Measurements from ENCODE around the gene IL20. TPM values are rescaled to one million over a fixed set of nuclear protein-coding genes. Genes with fewer than 3 reads are reported as not detected.

The IL20 gene
- total RNA-seq, 4 donors from 2014 or later = not detected

DNA sequence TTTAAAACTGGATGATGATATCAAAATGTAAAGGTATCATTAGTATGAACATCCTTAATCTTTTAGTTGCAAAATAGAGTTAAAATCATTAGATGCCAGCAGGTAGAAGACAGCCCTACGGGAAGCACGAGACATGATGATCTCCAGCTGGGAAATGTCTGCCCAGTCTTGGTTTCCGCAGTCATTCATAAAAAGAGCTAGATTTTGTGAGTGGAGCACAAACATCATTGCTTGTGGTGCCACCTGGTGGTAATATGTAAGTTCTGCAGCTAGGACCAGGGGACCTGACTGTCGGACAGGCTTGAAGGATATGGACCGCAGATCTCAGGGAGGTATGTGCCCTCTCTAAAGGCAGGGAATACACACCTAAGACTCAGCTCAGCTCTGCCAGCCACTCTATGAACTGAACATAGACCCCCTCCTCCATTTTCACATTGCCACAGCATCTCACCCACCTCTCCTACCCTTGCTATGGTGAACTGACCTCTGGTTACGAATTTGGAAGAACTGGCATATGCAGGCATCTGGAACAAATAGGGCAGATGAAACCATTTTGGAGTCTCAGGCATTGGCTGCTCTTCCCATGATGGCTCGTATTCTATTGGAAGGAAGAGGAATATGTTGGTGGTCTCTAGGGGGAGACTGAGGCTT is 47.1 kb downstream of the IL20 start:
- DNase-seq (ENCODE audit: low spot score in 2 of 2) = peak; percentile 74 to 90
- intact Hi-C loops (cut with DNase I; ENCODE audit: low total_unique reads) = loop anchor here (10.0 kb wide), 3 partner anchors 188 to 428 kb away; no protein-coding TSS in a partner anchor
- no peak overlapping the region for H3K4me3 ChIP-seq (ENCODE audit: low read depth, poor library complexity, severe bottlenecking)
- 19% methylated on average over 7 of the region's 7 CpGs for WGBS, 2 donors
- TF ChIP-seq POLR2A (IDR thresholded peaks at IDR 0.05) = no peak
- peak in 1 of 3 donors; percentile 63 for TF ChIP-seq CTCF (IDR thresholded peaks at IDR 0.05)

DNA sequence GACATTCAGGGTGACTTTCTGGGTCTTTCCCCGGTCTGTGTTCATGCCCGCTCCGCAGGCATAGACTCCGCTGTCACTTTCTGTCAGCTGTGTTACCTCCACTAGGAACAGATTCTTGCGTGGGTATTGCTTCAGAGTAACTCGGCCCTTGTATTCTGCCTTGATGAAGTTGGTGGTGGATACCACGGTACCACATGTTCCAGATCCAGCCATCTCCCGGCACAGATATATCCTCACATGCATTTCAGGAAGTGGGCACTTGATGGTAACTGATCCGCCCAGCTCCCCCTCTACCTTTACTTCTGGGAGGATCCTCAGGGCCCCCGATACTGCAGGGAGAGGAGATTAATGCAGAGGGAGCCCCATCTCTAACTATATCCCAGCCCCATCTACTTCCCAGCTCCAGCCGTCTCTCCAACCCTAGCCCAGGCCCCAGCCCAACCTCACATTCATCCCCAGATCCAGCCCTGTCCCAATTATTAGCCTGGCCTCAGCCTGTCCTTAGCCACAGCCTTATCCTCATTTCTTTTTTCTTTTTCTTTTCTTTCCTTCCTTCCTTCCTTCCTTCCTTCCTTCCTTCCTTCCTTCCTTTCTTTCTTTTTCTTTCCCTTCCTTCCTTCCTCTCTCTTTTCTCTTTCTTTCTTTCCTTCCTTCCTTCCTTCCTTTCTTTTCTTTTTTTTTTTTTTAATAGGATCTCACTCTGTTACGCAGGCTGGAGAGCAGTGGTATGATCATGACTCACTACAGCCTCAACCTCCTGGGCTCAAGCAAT is 48.5 kb downstream of the IL20 start:
- no peak for TF ChIP-seq POLR2A (IDR thresholded peaks at IDR 0.05)
- no peak for TF ChIP-seq CTCF (IDR thresholded peaks at IDR 0.05)
- H3K4me3 ChIP-seq (ENCODE audit: low read depth, poor library complexity, severe bottlenecking) = no peak overlapping the region
- intact Hi-C loops (cut with DNase I; ENCODE audit: low total_unique reads) = loop anchor here (10.0 kb wide), 3 partner anchors 189 to 429 kb away; no protein-coding TSS in a partner anchor
- DNase-seq (ENCODE audit: low spot score in 2 of 2) = no peak
- WGBS, 2 donors = 82 to 86% methylated on average over 12 of the region's 12 CpGs

DNA sequence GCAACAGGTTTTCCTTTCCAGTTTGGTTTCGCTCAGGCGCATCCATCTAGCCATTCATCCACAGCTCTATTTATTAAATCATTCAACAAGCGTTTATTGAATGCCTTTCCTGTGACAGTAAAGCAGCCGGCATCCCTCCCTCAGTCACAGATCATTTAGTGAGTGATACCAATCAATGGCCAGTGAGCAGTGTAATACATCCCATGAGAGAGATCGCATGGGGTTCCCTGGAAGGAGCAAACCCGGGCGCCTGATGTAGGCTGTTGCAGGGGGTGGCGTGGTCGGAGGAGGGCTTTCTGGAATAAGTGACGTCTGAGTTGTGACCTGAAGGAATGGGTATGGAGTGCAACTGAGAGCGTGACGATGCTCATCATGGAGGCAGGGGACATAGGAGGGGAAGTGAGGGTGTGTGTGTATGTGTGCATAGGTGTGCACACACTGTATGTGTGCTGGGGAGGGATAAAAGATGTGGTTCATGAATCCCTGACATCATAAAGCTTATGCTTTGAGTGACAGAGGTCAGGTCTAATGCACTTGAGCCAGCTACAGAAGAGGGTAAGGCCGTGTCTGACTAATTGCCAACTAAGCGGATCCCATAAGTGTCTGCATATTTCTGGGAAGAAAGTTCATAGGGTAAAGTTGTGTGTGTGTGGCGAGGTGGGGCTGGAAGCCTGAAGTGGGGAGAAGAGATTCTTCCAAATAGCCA is 49.8 kb downstream of the IL20 start:
- TF ChIP-seq CTCF (IDR thresholded peaks at IDR 0.05) (no peak), POLR2A (IDR thresholded peaks at IDR 0.05) (no peak)
- 89% methylated on average over 15 of the region's 15 CpGs for WGBS, 2 donors
- intact Hi-C loops (cut with DNase I; ENCODE audit: low total_unique reads) = loop anchor here (10.0 kb wide), 3 partner anchors 190 to 430 kb away; no protein-coding TSS in a partner anchor
- no peak for DNase-seq (ENCODE audit: low spot score in 2 of 2)
- no peak overlapping the region for H3K4me3 ChIP-seq (ENCODE audit: low read depth, poor library complexity, severe bottlenecking)

- intact Hi-C loops (cut with DNase I; ENCODE audit: low total_unique reads) = loop anchor here (10.0 kb wide), 3 partner anchors 191 to 431 kb away; no protein-coding TSS in a partner anchor
- WGBS, 2 donors = 78 to 80% methylated on average over 8 of the region's 8 CpGs
- TF ChIP-seq CTCF (IDR thresholded peaks at IDR 0.05) = no peak
- no peak for TF ChIP-seq POLR2A (IDR thresholded peaks at IDR 0.05)
- H3K4me3 ChIP-seq (ENCODE audit: low read depth, poor library complexity, severe bottlenecking) = no peak overlapping the region
- DNase-seq (ENCODE audit: low spot score in 2 of 2) = no peak
Measured at GRCh38 chr1:206916000-206916709, 50.7 kb downstream of the IL20 start.

DNA sequence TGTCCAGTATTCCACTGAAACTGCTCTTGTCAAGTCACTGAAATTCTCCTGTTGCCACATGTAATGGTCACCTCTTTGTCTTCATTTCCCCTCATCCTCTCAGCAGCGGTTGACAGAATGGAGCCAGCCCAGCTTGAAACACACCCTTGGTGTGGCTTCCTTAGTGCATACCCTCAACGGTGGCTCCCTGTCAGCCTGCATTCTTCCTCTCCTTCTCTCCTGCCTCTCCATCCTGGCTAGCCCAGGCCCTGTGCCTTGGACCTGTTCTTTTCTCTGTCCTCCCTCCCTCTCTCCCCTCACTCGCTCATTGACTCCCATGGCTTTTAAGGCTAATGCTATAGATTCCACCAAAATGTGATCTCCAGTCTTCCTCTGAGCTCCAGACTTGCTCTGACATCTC is 52.7 kb downstream of the IL20 start:
- no peak for DNase-seq (ENCODE audit: low spot score in 2 of 2)
- WGBS, 2 donors = 74 to 77% methylated on average over 3 of the region's 3 CpGs
- H3K4me3 ChIP-seq (ENCODE audit: low read depth, poor library complexity, severe bottlenecking) = no peak overlapping the region
- intact Hi-C loops (cut with DNase I; ENCODE audit: low total_unique reads) = loop anchor here (10.0 kb wide), 3 partner anchors 193 to 433 kb away; no protein-coding TSS in a partner anchor
- no peak for TF ChIP-seq CTCF (IDR thresholded peaks at IDR 0.05)
- no peak for TF ChIP-seq POLR2A (IDR thresholded peaks at IDR 0.05)
